Measurements from ENCODE around the gene C1orf210.

The C1orf210 gene

GRCh38 chr1:43284546-43285110, 753 bp downstream of the C1orf210 start:
- Histone ChIP-seq H4K20me1 (ENCODE audit: insufficient read depth, low read length) (no peaks in the 10 kb centered on the region), H3K36me3 (ENCODE audit: insufficient read depth, low read length) (no peaks in the 10 kb centered on the region), H3F3A (ENCODE audit: insufficient read depth, low read length) (no peaks in the 10 kb centered on the region), H3K4me3 (ENCODE audit: low read depth, low read length, poor library complexity, severe bottlenecking) (no peak overlapping the region), H3K27ac (ENCODE audit: low read depth, low read length, poor library complexity, severe bottlenecking) (no peak overlapping the region), H3K9ac (ENCODE audit: low read length) (no peak overlapping the region), H3K4me1 (ENCODE audit: insufficient read depth, low read length, severe bottlenecking) (no peaks in the 10 kb centered on the region), H3K9me3 (ENCODE audit: low read length) (no peaks in the 10 kb centered on the region), H2AFZ (ENCODE audit: low read length) (no peak overlapping the region), H3K79me2 (ENCODE audit: insufficient read depth, low read length) (no peaks in the 10 kb centered on the region), H3K27me3 (ENCODE audit: insufficient read depth, low read length) (no peaks in the 10 kb centered on the region), H3K4me2 (ENCODE audit: low read length) (no peak overlapping the region), H3K9me2 (ENCODE audit: low read depth, low read length) (no peaks in the 10 kb centered on the region)
- TF ChIP-seq EZH2 (IDR thresholded peaks at IDR 0.05; ENCODE audit: borderline replicate concordance, low read length) = no peak
- no peak for TF ChIP-seq CTCF (IDR thresholded peaks at IDR 0.05; ENCODE audit: low read length)

GRCh38 chr1:43284065-43284464, 1.3 kb downstream of the C1orf210 start:
- Histone ChIP-seq H3F3A (ENCODE audit: insufficient read depth, low read length) (no peaks in the 10 kb centered on the region), H2AFZ (ENCODE audit: low read length) (no peak overlapping the region), H3K27me3 (ENCODE audit: insufficient read depth, low read length) (no peaks in the 10 kb centered on the region), H3K27ac (ENCODE audit: low read depth, low read length, poor library complexity, severe bottlenecking) (no peak overlapping the region), H4K20me1 (ENCODE audit: insufficient read depth, low read length) (no peaks in the 10 kb centered on the region), H3K4me3 (ENCODE audit: low read depth, low read length, poor library complexity, severe bottlenecking) (no peak overlapping the region), H3K79me2 (ENCODE audit: insufficient read depth, low read length) (no peaks in the 10 kb centered on the region), H3K9ac (ENCODE audit: low read length) (no peak overlapping the region), H3K9me2 (ENCODE audit: low read depth, low read length) (no peaks in the 10 kb centered on the region), H3K36me3 (ENCODE audit: insufficient read depth, low read length) (no peaks in the 10 kb centered on the region), H3K4me1 (ENCODE audit: insufficient read depth, low read length, severe bottlenecking) (no peaks in the 10 kb centered on the region), H3K9me3 (ENCODE audit: low read length) (no peaks in the 10 kb centered on the region), H3K4me2 (ENCODE audit: low read length) (no peak overlapping the region)
- TF ChIP-seq EZH2 (IDR thresholded peaks at IDR 0.05; ENCODE audit: borderline replicate concordance, low read length) (no peak), CTCF (IDR thresholded peaks at IDR 0.05; ENCODE audit: low read length) (no peak)

- Histone ChIP-seq H3K9ac (ENCODE audit: low read length) (no peak overlapping the region), H3K27me3 (ENCODE audit: insufficient read depth, low read length) (no peaks in the 10 kb centered on the region), H3K9me3 (ENCODE audit: low read length) (no peaks in the 10 kb centered on the region), H3K4me1 (ENCODE audit: insufficient read depth, low read length, severe bottlenecking) (no peaks in the 10 kb centered on the region), H2AFZ (ENCODE audit: low read length) (no peak overlapping the region), H3K27ac (ENCODE audit: low read depth, low read length, poor library complexity, severe bottlenecking) (no peak overlapping the region), H3F3A (ENCODE audit: insufficient read depth, low read length) (no peaks in the 10 kb centered on the region), H3K4me2 (ENCODE audit: low read length) (no peak overlapping the region), H4K20me1 (ENCODE audit: insufficient read depth, low read length) (no peaks in the 10 kb centered on the region), H3K4me3 (ENCODE audit: low read depth, low read length, poor library complexity, severe bottlenecking) (no peak overlapping the region), H3K9me2 (ENCODE audit: low read depth, low read length) (no peaks in the 10 kb centered on the region), H3K36me3 (ENCODE audit: insufficient read depth, low read length) (no peaks in the 10 kb centered on the region), H3K79me2 (ENCODE audit: insufficient read depth, low read length) (no peaks in the 10 kb centered on the region)
- TF ChIP-seq CTCF (IDR thresholded peaks at IDR 0.05; ENCODE audit: low read length) = no peak
- no peak for TF ChIP-seq EZH2 (IDR thresholded peaks at IDR 0.05; ENCODE audit: borderline replicate concordance, low read length)
These were observed 2.9 kb downstream of the C1orf210 start for GRCh38 chr1:43282220-43283195.
